GM19463 (cell line): Measurements from ENCODE around the gene SLC7A8.
"Not testable (repeated sequence)": the region's sequence is repeated elsewhere in the genome, so short reads cannot be mapped to it uniquely, and the experiment has no call there.

Experiments
- ATAC-seq: cut with Tn5 transposase; IDR thresholded peaks from one replicate; pipeline ENCODE4 v1.9.1; 2021; ENCODE audit warnings: mild to moderate bottlenecking, moderate library complexity; ENCODE audit not compliant: unreplicated experiment

SLC7A8 gene

GRCh38 chr14:23183479-23183878 lies at the start of gene SLC7A8:
SLC7A8 (minus strand) TSS chr14:23183660; CDS start chr14:23182914, 746 bp downstream.
- no peak for ATAC-seq

- ATAC-seq: not testable (repeated sequence)
Observed at GRCh38 chr14:23232241-23232808, 48.9 kb upstream of the SLC7A8 start.

- ATAC-seq: no peak
Observed at GRCh38 chr14:23228812-23229211, 45.4 kb upstream of the SLC7A8 start.

GRCh38 chr14:23227566-23227965 lies 44.1 kb upstream of the SLC7A8 start:
- no peak for ATAC-seq

- ATAC-seq: not testable (repeated sequence)
Observed at GRCh38 chr14:23224958-23225357, 41.5 kb upstream of the SLC7A8 start.

GRCh38 chr14:23219075-23219474 lies 35.6 kb upstream of the SLC7A8 start:
- no peak for ATAC-seq

- no peak for ATAC-seq
Observed at GRCh38 chr14:23217032-23218020, 33.9 kb upstream of the SLC7A8 start.

GRCh38 chr14:23215421-23215820 lies 32.0 kb upstream of the SLC7A8 start:
- no peak for ATAC-seq

GRCh38 chr14:23209651-23210423 lies 26.4 kb upstream of the SLC7A8 start:
- ATAC-seq: no peak

GRCh38 chr14:23208324-23208723 lies 24.9 kb upstream of the SLC7A8 start:
- no peak for ATAC-seq

GRCh38 chr14:23207146-23207540 lies 23.7 kb upstream of the SLC7A8 start:
- no peak for ATAC-seq

GRCh38 chr14:23206422-23207145 lies 23.1 kb upstream of the SLC7A8 start:
- ATAC-seq: no peak

- ATAC-seq: no peak
Observed at GRCh38 chr14:23202001-23202400, 18.5 kb upstream of the SLC7A8 start.

- ATAC-seq: not testable (repeated sequence)
Observed at GRCh38 chr14:23199141-23199540, 15.7 kb upstream of the SLC7A8 start.

GRCh38 chr14:23196487-23196886 lies 13.0 kb upstream of the SLC7A8 start:
- ATAC-seq: not testable (repeated sequence)

- no peak for ATAC-seq
Observed at GRCh38 chr14:23195552-23196101, 12.2 kb upstream of the SLC7A8 start.

GRCh38 chr14:23193432-23193831 lies 10.0 kb upstream of the SLC7A8 start:
- no peak for ATAC-seq

- ATAC-seq: no peak
Observed at GRCh38 chr14:23187925-23188324, 4.5 kb upstream of the SLC7A8 start.

- ATAC-seq: no peak
Observed at GRCh38 chr14:23186913-23187654, 3.6 kb upstream of the SLC7A8 start.

- ATAC-seq: no peak
Observed at GRCh38 chr14:23185063-23185462, 1.6 kb upstream of the SLC7A8 start.
